K562 (cell line): ENCODE measurements around the gene NLK. TPM values are rescaled to one million over a fixed set of nuclear protein-coding genes. Genes with fewer than 3 reads are reported as not detected.

Experiments
- ATAC-seq: fragments of 200-7000 bp; cut with Tn5 transposase; 3 replicates; pipeline ENCODE4 v1.9.1; 2020; ENCODE audit warnings: moderate library complexity
- BruUV-seq: library from RNA; stranded (reverse); fragments of 400-500 nt; replicated peaks from 2 replicates; lab custom pipeline; 2021; lab: Mats Ljungman, UMichigan
- CTCF ChIA-PET: fragments of 300-600 bp; formaldehyde crosslinking; extraction: SDS; loops from one replicate; lab custom pipeline; 2021; ENCODE audit warnings: low intra/inter-chr PET ratio; lab: Yijun Ruan, JAX
- POLR2A ChIA-PET: fragments of 300-600, 350-650 bp; sonication (Branson Sonifier 250); formaldehyde crosslinking; extraction: SDS; loops from one replicate; lab custom pipeline; 2021; ENCODE audit warnings: antibody characterized with exemption, inconsistent platforms; lab: Yijun Ruan, JAX
- DNase-seq, 4 experiments: peaks; one replicate each; pipeline versions ENCODE4 v3.0.0 to v3.0.0-alpha.2; 2011 to 2018; ENCODE audit warnings: low spot score in 3 of 4, mixed read lengths in 3 of 4; ENCODE audit errors: extremely low read depth in 1 of 4
- FAIRE-seq: peaks from 2 replicates; lab custom pipeline; 2011; peaks lifted over from hg19 to GRCh38; lab: Jason Lieb, UNC
- H2AFZ ChIP-seq: 2 replicates; pipeline ENCODE4 v1.6.0; 2011; ENCODE audit warnings: low read depth, low read length, control low read depth, inconsistent platforms
- H3K27ac ChIP-seq: fragments of 200-600 bp; 3 replicates; pipeline ENCODE4 v1.8.0; 2011; ENCODE audit warnings: low read depth, mild to moderate bottlenecking, control low read depth, inconsistent platforms, low read length, moderate library complexity, mixed read lengths; ENCODE audit errors: extremely low read depth
- H3K27me3 ChIP-seq, 2 experiments: fragments of 300-600 bp in 1 of 2; 2 replicates in 1 of 2; 3 replicates in 1 of 2; pipeline versions ENCODE4 v1.6.0 to v1.8.0; 2011; ENCODE audit warnings: inconsistent platforms in 2 of 2, low read length in 2 of 2, mild to moderate bottlenecking in 1 of 2, mixed read lengths in 1 of 2, moderate library complexity in 1 of 2; ENCODE audit not compliant: control insufficient read depth in 2 of 2, insufficient read depth in 2 of 2
- H3K36me3 ChIP-seq: fragments of 300-600 bp; 3 replicates; pipeline ENCODE4 v1.8.0; 2011; ENCODE audit warnings: mild to moderate bottlenecking, low read length, inconsistent platforms; ENCODE audit not compliant: control insufficient read depth, insufficient read depth
- H3K4me1 ChIP-seq, 2 experiments: fragments of 200-600 bp in 1 of 2; replicated peaks in 1 of 2; 2 replicates in 1 of 2; 3 replicates in 1 of 2; pipeline versions ENCODE4 v1.5.1 to v1.8.0; 2011; ENCODE audit warnings: inconsistent platforms in 2 of 2, low read length in 2 of 2, mild to moderate bottlenecking in 1 of 2, mixed read lengths in 1 of 2, moderate library complexity in 1 of 2; ENCODE audit not compliant: control insufficient read depth in 2 of 2, insufficient read depth in 2 of 2
- H3K4me2 ChIP-seq: 2 replicates; pipeline ENCODE4 v1.6.1; 2011; ENCODE audit warnings: low read length, control low read depth, inconsistent platforms, mixed read lengths; ENCODE audit not compliant: insufficient read depth
- H3K4me3 ChIP-seq: fragments of 200-600 bp; sonication (generic), shearing (Covaris generic); 2 replicates; pipeline ENCODE4 v1.5.1; 2016; ENCODE audit warnings: control low read depth, inconsistent platforms
- H3K79me2 ChIP-seq: fragments of 200-600 bp; 3 replicates; pipeline ENCODE4 v1.8.0; 2011; ENCODE audit warnings: low read length, inconsistent platforms; ENCODE audit not compliant: control insufficient read depth, insufficient read depth
- H3K9ac ChIP-seq, 2 experiments: 2 replicates each; pipeline versions ENCODE4 v1.6.0 to v1.6.1; 2011; ENCODE audit warnings: low read depth in 2 of 2, low read length in 2 of 2, control low read depth in 1 of 2, inconsistent platforms in 1 of 2, mild to moderate bottlenecking in 1 of 2, mixed read lengths in 1 of 2; ENCODE audit not compliant: insufficient read depth in 1 of 2
- H3K9me1 ChIP-seq: one replicate; pipeline ENCODE4 v1.6.0; 2011; ENCODE audit warnings: inconsistent platforms, mild to moderate bottlenecking, low read length, moderate library complexity; ENCODE audit not compliant: control insufficient read depth, insufficient read depth
- H3K9me3 ChIP-seq: replicated peaks from 2 replicates; pipeline ENCODE4 v1.5.1; 2011; ENCODE audit warnings: low read depth, low read length, inconsistent platforms; ENCODE audit not compliant: control insufficient read depth, insufficient read depth
- H4K20me1 ChIP-seq: replicated peaks from 2 replicates; pipeline ENCODE4 v1.6.1; 2011; ENCODE audit warnings: low read length, inconsistent platforms, mixed read lengths; ENCODE audit not compliant: control insufficient read depth, insufficient read depth
- ARID3A ChIP-seq: IDR thresholded peaks from 2 replicates; pipeline ENCODE4 v1.6.1; 2012; ENCODE audit warnings: low read depth, low read length, improper control_type of control experiment, borderline replicate concordance
- CEBPB ChIP-seq: fragments of 450-650 bp; IDR thresholded peaks from 2 replicates; pipeline ENCODE4 v1.6.1; 2016; ENCODE audit warnings: missing genetic modification characterization, missing compliant biosample characterization
- CTCF ChIP-seq, 3 experiments: IDR thresholded peaks in 2 of 3; conservative IDR thresholded peaks in 1 of 3; 2 replicates each; pipeline ENCODE4 v1.5.1; 2011 to 2012; ENCODE audit warnings: low read length in 3 of 3, mild to moderate bottlenecking in 3 of 3, control low read depth in 2 of 3, improper control_type of control experiment in 1 of 3, inconsistent platforms in 1 of 3, low read depth in 1 of 3, mixed read lengths in 1 of 3, moderate library complexity in 1 of 3; ENCODE audit not compliant: insufficient read depth in 2 of 3
- DPF2 ChIP-seq: fragments of 450-650 bp; IDR thresholded peaks from 2 replicates; pipeline ENCODE4 v1.6.1; 2016
- ERF ChIP-seq: fragments of 450-650 bp; formaldehyde crosslinking; IDR thresholded peaks from 2 replicates; pipeline ENCODE4 v1.4.0; 2020; ENCODE audit warnings: mild to moderate bottlenecking, mixed read lengths
- ETV5 ChIP-seq: sonication (generic); formaldehyde crosslinking; IDR thresholded peaks from 2 replicates; pipeline ENCODE4 v1.4.0; 2020; ENCODE audit warnings: low read depth, mild to moderate bottlenecking, missing genetic modification reagents
- HBP1 ChIP-seq: fragments of 450-650 bp; formaldehyde crosslinking; IDR thresholded peaks from 2 replicates; pipeline ENCODE4 v1.4.0; 2022; ENCODE audit warnings: missing genetic modification characterization
- HNRNPLL ChIP-seq: fragments of 200-400 bp; formaldehyde crosslinking; IDR thresholded peaks from 2 replicates; pipeline ENCODE4 v1.6.1; 2017; ENCODE audit warnings: low read length, low read depth, mild to moderate bottlenecking; ENCODE audit not compliant: poor library complexity, severe bottlenecking
- MAFF ChIP-seq: IDR thresholded peaks from 2 replicates; pipeline ENCODE4 v1.6.1; 2012; ENCODE audit warnings: low read length, improper control_type of control experiment
- NFRKB ChIP-seq: fragments of 450-650 bp; IDR thresholded peaks from 2 replicates; pipeline ENCODE4 v1.6.1; 2016; ENCODE audit warnings: low read depth
- NR3C1 ChIP-seq: sonication (generic); formaldehyde crosslinking; IDR thresholded peaks from 2 replicates; pipeline ENCODE4 v1.8.1; 2022; ENCODE audit warnings: missing genetic modification reagents
- SIRT6 ChIP-seq: IDR thresholded peaks from one replicate; pipeline ENCODE4 v1.6.1; 2012; ENCODE audit warnings: low read depth, mild to moderate bottlenecking, control low read depth, inconsistent platforms, low read length, moderate library complexity
- SRSF7 ChIP-seq: fragments of 200-400 bp; formaldehyde crosslinking; optimal IDR thresholded peaks from 2 replicates; pipeline ENCODE3; 2017; ENCODE audit warnings: mild to moderate bottlenecking, low read depth, low read length
- TAL1 ChIP-seq: fragments of 450-650 bp; IDR thresholded peaks from 2 replicates; pipeline ENCODE4 v1.6.1; 2016; ENCODE audit warnings: mild to moderate bottlenecking
- VEZF1 ChIP-seq: fragments of 200-800 bp; sonication (Bioruptor generic); IDR thresholded peaks from 2 replicates; pipeline ENCODE4 v1.6.1; 2017; ENCODE audit warnings: missing genetic modification characterization, missing compliant biosample characterization
- ZNF224 ChIP-seq: sonication (generic); formaldehyde crosslinking; IDR thresholded peaks from 2 replicates; pipeline ENCODE4 v1.8.0; 2022; ENCODE audit warnings: mild to moderate bottlenecking, missing genetic modification reagents
- ZNF311 ChIP-seq: fragments of 250-450 bp; sonication (Bioruptor Pico); IDR thresholded peaks from 2 replicates; pipeline ENCODE4 v1.4.0; 2020; ENCODE audit warnings: mild to moderate bottlenecking, moderate library complexity
- ZNF77 ChIP-seq: fragments of 250-450 bp; sonication (Bioruptor Pico); IDR thresholded peaks from 2 replicates; pipeline ENCODE4 v1.5.0; 2020
- WGBS: fragments of 100-300 bp; shearing (Covaris generic); methylation state at CpG from one replicate; pipeline ENCODE4 v1.1.6; 2016; ENCODE audit warnings: low coverage, mixed read lengths; ENCODE audit not compliant: insufficient coverage; ENCODE audit errors: missing lambda C conversion rate; 5-methylcytosine and 5-hydroxymethylcytosine counted together
- in situ Hi-C: fragments of 300-500 bp; cut with MboI; formaldehyde crosslinking; loops from 4 replicates; pipeline ENCODE4 v1.15.0; 2018; ENCODE audit warnings: inconsistent platforms, mixed read lengths
- intact Hi-C: fragments of 100-400 bp; cut with micrococcal nuclease; formaldehyde crosslinking; loops from 2 replicates; pipeline ENCODE4 v1.14.2; 2022
- polyA plus RNA-seq, 8 experiments: library from polyadenylated mRNA; depleted of rRNA in 4 of 8; stranded (reverse) in 5 of 8; unstranded in 3 of 8; fragments of >200 nt; fragmentation: Nextera tagmentation in 2 of 8; fragmentation: Illumina TruSeq in 1 of 8; extraction: Ambion mirVana in 2 of 8; extraction: Trizol in 1 of 8; gene quantifications; 2 replicates each; pipeline versions ENCODE4 v1.2.1 to v1.2.3, GENCODE V29; 2011 to 2014; ENCODE audit warnings: inconsistent platforms in 1 of 8, missing spikeins in 1 of 8
- total RNA-seq, 7 experiments: library from RNA; depleted of rRNA in 6 of 7; stranded (reverse); fragments of >200 nt in 6 of 7; fragmentation: Illumina TruSeq in 2 of 7; extraction: Trizol in 2 of 7; gene quantifications; 2 replicates each; pipeline versions ENCODE4 v1.2.1 to v1.2.3, GENCODE V29; 2011 to 2021; ENCODE audit warnings: low replicate concordance in 1 of 7

Gene NLK
- total and polyA plus RNA-seq, 9 of the 15 experiments (the other 6 are each of a cell fraction or from before 2014, with no cell fraction given) = 10.9 to 59.6 (median 26.7) TPM

GRCh38 chr17:28204751-28205150 is 162.3 kb downstream of the NLK start:
- Histone ChIP-seq H3K4me1 (no peaks in the 10 kb centered on the region), H3K4me3 (no peak overlapping the region), H3K4me2 (no peak overlapping the region), H3K27me3 (no peaks in the 10 kb centered on the region; a peak in 1 of 5 replicates), H3K79me2 (no peaks in the 10 kb centered on the region), H3K9ac (no peak overlapping the region), H3K9me3 (no peaks in the 10 kb centered on the region; the same call in 1 of the 2 replicates), H2AFZ (no peak overlapping the region), H3K27ac (no peak overlapping the region), H3K9me1 (no peaks in the 10 kb centered on the region), H3K36me3 (no peaks in the 10 kb centered on the region), H4K20me1 (no peaks in the 10 kb centered on the region)
- DNase-seq (no peak), FAIRE-seq (no peak), ATAC-seq (no peak)
- CTCF ChIA-PET = no interaction called here
- no TSS peak for BruUV-seq
- POLR2A ChIA-PET = no interaction called here
- intact Hi-C loops = no loop called here
- TF ChIP-seq ERF (CRISPR knock-in tag) (no peak), NR3C1 (CRISPR knock-in tag) (no peak), HNRNPLL (no peak), DPF2 (no peak), ZNF77 (CRISPR knock-in tag) (no peak), ARID3A (no peak), VEZF1 (CRISPR knock-in tag) (no peak), ZNF311 (CRISPR knock-in tag) (no peak), MAFF (no peak), CEBPB (no peak), SIRT6 (no peak), NFRKB (no peak), SRSF7 (no peak), ETV5 (CRISPR knock-in tag) (no peak), TAL1 (no peak), CTCF (IDR thresholded peaks at IDR 0.05 in 2 of 3, conservative IDR thresholded peaks at IDR 0.05 in 1 of 3; ENCODE audit: insufficient read depth in 2 of 3, low read depth in 1 of 3, low read length in 3 of 3) (no peak), HBP1 (CRISPR knock-in tag) (no peak), ZNF224 (CRISPR knock-in tag) (no peak)
- 0% methylated on average over 1 of the region's 1 CpG for WGBS
- in situ Hi-C loops = no loop called here
